Bronchial epithelial cell (primary cell): ENCODE results near the gene CAMTA2. TPM values are rescaled to one million over a fixed set of nuclear protein-coding genes. Genes with fewer than 3 reads are reported as not detected.

Experiments used
- DNase-seq: peaks from one replicate; pipeline ENCODE4 v3.0.0-alpha.2; 2010; ENCODE audit warnings: low read depth
- FAIRE-seq: peaks from 2 replicates; lab custom pipeline; 2011; peaks lifted over from hg19 to GRCh38; lab: Jason Lieb, UNC
- H3K27me3 ChIP-seq: 2 replicates; pipeline ENCODE4 v1.5.1; 2011; ENCODE audit warnings: low read length; ENCODE audit not compliant: control insufficient read depth, insufficient read depth
- H3K36me3 ChIP-seq: 2 replicates; pipeline ENCODE4 v1.5.1; 2011; ENCODE audit warnings: low read length; ENCODE audit not compliant: control insufficient read depth, insufficient read depth
- H3K4me3 ChIP-seq: 2 replicates; pipeline ENCODE4 v1.5.1; 2011; ENCODE audit warnings: mild to moderate bottlenecking, low read depth, low read length, control low read depth
- CTCF ChIP-seq: IDR thresholded peaks from 2 replicates; pipeline ENCODE4 v1.5.1; 2011; ENCODE audit warnings: mild to moderate bottlenecking, moderate library complexity, low read length, control low read depth, inconsistent platforms; ENCODE audit not compliant: insufficient read depth, severe bottlenecking
- total RNA-seq: library from RNA; depleted of rRNA; stranded (reverse); fragments of >200 nt; gene quantifications from 2 replicates; pipeline ENCODE4 v1.2.1, GENCODE V29; 2014

Gene CAMTA2
- total RNA-seq, 1 donor from 2014 or later: 4.7 TPM

- DNase-seq: no peak
- FAIRE-seq: no peak
- Histone ChIP-seq H3K36me3 (peaks cover 2% of the 10 kb centered on the region), H3K27me3 (no peaks in the 10 kb centered on the region), H3K4me3 (no peak overlapping the region)
- no peak for TF ChIP-seq CTCF
Observed at GRCh38 chr17:4951486-4951885, 36.0 kb downstream of the CAMTA2 start.

- DNase-seq (no peak), FAIRE-seq (no peak)
- H3K36me3 ChIP-seq: peaks cover 2% of the 10 kb centered on the region
- no peaks in the 10 kb centered on the region for H3K27me3 ChIP-seq
- no peak for TF ChIP-seq CTCF
- H3K4me3 ChIP-seq: peak within 1 kb of the TSS; percentile 99
Observed at GRCh38 chr17:4950746-4951204, 36.7 kb downstream of the CAMTA2 start, which contains the start of gene ENO3. TSS of gene ENO3 (plus strand) at chr17:4951119. CDS start at chr17:4951830, 711 bp downstream.

GRCh38 chr17:4950075-4950745, 37.3 kb downstream of the CAMTA2 start:
- FAIRE-seq (no peak), DNase-seq (no peak)
- H3K27me3 ChIP-seq: no peaks in the 10 kb centered on the region
- TF ChIP-seq CTCF: no peak
- H3K36me3 ChIP-seq: peaks cover 2% of the 10 kb centered on the region
- H3K4me3 ChIP-seq: peak overlapping the region; percentile 99

- TF ChIP-seq CTCF: no peak
- no peaks in the 10 kb centered on the region for H3K27me3 ChIP-seq
- peak; percentile 58 for DNase-seq
Observed at GRCh38 chr17:4949321-4950074, 38.0 kb downstream of the CAMTA2 start.

GRCh38 chr17:4948931-4949320, 38.5 kb downstream of the CAMTA2 start:
- peaks cover 8% of the 10 kb centered on the region for H3K36me3 ChIP-seq
- H3K27me3 ChIP-seq: no peaks in the 10 kb centered on the region
- H3K4me3 ChIP-seq: peak overlapping the region; percentile 99
- FAIRE-seq (no peak), DNase-seq (peak; percentile 76)
- TF ChIP-seq CTCF: no peak

More at GRCh38 chr17:4949321-4950074, 38.0 kb downstream of the CAMTA2 start:
- peak overlapping the region; percentile 99 for H3K4me3 ChIP-seq
- peaks cover 7% of the 10 kb centered on the region for H3K36me3 ChIP-seq
- no peak for FAIRE-seq
